K562 (cell line): ENCODE results near the gene ZNF462. TPM values are rescaled to one million over a fixed set of nuclear protein-coding genes. Genes with fewer than 3 reads are reported as not detected.

Source experiments
- ATAC-seq: fragments of 200-7000 bp; cut with Tn5 transposase; 3 replicates; pipeline ENCODE4 v1.9.1; 2020; ENCODE audit warnings: moderate library complexity
- BruUV-seq: library from RNA; stranded (reverse); fragments of 400-500 nt; replicated peaks from 2 replicates; lab custom pipeline; 2021; lab: Mats Ljungman, UMichigan
- CTCF ChIA-PET: fragments of 300-600 bp; formaldehyde crosslinking; extraction: SDS; loops from one replicate; lab custom pipeline; 2021; ENCODE audit warnings: low intra/inter-chr PET ratio; lab: Yijun Ruan, JAX
- POLR2A ChIA-PET: fragments of 300-600, 350-650 bp; sonication (Branson Sonifier 250); formaldehyde crosslinking; extraction: SDS; loops from one replicate; lab custom pipeline; 2021; ENCODE audit warnings: antibody characterized with exemption, inconsistent platforms; lab: Yijun Ruan, JAX
- DNase-seq, 4 experiments: peaks; one replicate each; pipeline versions ENCODE4 v3.0.0 to v3.0.0-alpha.2; 2011 to 2018; ENCODE audit warnings: low spot score in 3 of 4, mixed read lengths in 3 of 4; ENCODE audit errors: extremely low read depth in 1 of 4
- FAIRE-seq: peaks from 2 replicates; lab custom pipeline; 2011; peaks lifted over from hg19 to GRCh38; lab: Jason Lieb, UNC
- H2AFZ ChIP-seq: 2 replicates; pipeline ENCODE4 v1.6.0; 2011; ENCODE audit warnings: low read depth, low read length, control low read depth, inconsistent platforms
- H3K27ac ChIP-seq: fragments of 200-600 bp; 3 replicates; pipeline ENCODE4 v1.8.0; 2011; ENCODE audit warnings: low read depth, mild to moderate bottlenecking, control low read depth, inconsistent platforms, low read length, moderate library complexity, mixed read lengths; ENCODE audit errors: extremely low read depth
- H3K27me3 ChIP-seq, 2 experiments: fragments of 300-600 bp in 1 of 2; 2 replicates in 1 of 2; 3 replicates in 1 of 2; pipeline versions ENCODE4 v1.6.0 to v1.8.0; 2011; ENCODE audit warnings: inconsistent platforms in 2 of 2, low read length in 2 of 2, mild to moderate bottlenecking in 1 of 2, mixed read lengths in 1 of 2, moderate library complexity in 1 of 2; ENCODE audit not compliant: control insufficient read depth in 2 of 2, insufficient read depth in 2 of 2
- H3K36me3 ChIP-seq: fragments of 300-600 bp; 3 replicates; pipeline ENCODE4 v1.8.0; 2011; ENCODE audit warnings: mild to moderate bottlenecking, low read length, inconsistent platforms; ENCODE audit not compliant: control insufficient read depth, insufficient read depth
- H3K4me1 ChIP-seq, 2 experiments: fragments of 200-600 bp in 1 of 2; replicated peaks in 1 of 2; 2 replicates in 1 of 2; 3 replicates in 1 of 2; pipeline versions ENCODE4 v1.5.1 to v1.8.0; 2011; ENCODE audit warnings: inconsistent platforms in 2 of 2, low read length in 2 of 2, mild to moderate bottlenecking in 1 of 2, mixed read lengths in 1 of 2, moderate library complexity in 1 of 2; ENCODE audit not compliant: control insufficient read depth in 2 of 2, insufficient read depth in 2 of 2
- H3K4me2 ChIP-seq: 2 replicates; pipeline ENCODE4 v1.6.1; 2011; ENCODE audit warnings: low read length, control low read depth, inconsistent platforms, mixed read lengths; ENCODE audit not compliant: insufficient read depth
- H3K4me3 ChIP-seq: fragments of 200-600 bp; sonication (generic), shearing (Covaris generic); 2 replicates; pipeline ENCODE4 v1.5.1; 2016; ENCODE audit warnings: control low read depth, inconsistent platforms
- H3K79me2 ChIP-seq: fragments of 200-600 bp; 3 replicates; pipeline ENCODE4 v1.8.0; 2011; ENCODE audit warnings: low read length, inconsistent platforms; ENCODE audit not compliant: control insufficient read depth, insufficient read depth
- H3K9ac ChIP-seq, 2 experiments: 2 replicates each; pipeline versions ENCODE4 v1.6.0 to v1.6.1; 2011; ENCODE audit warnings: low read depth in 2 of 2, low read length in 2 of 2, control low read depth in 1 of 2, inconsistent platforms in 1 of 2, mild to moderate bottlenecking in 1 of 2, mixed read lengths in 1 of 2; ENCODE audit not compliant: insufficient read depth in 1 of 2
- H3K9me1 ChIP-seq: one replicate; pipeline ENCODE4 v1.6.0; 2011; ENCODE audit warnings: inconsistent platforms, mild to moderate bottlenecking, low read length, moderate library complexity; ENCODE audit not compliant: control insufficient read depth, insufficient read depth
- H3K9me3 ChIP-seq: replicated peaks from 2 replicates; pipeline ENCODE4 v1.5.1; 2011; ENCODE audit warnings: low read depth, low read length, inconsistent platforms; ENCODE audit not compliant: control insufficient read depth, insufficient read depth
- H4K20me1 ChIP-seq: replicated peaks from 2 replicates; pipeline ENCODE4 v1.6.1; 2011; ENCODE audit warnings: low read length, inconsistent platforms, mixed read lengths; ENCODE audit not compliant: control insufficient read depth, insufficient read depth
- ASH1L ChIP-seq: fragments of 450-650 bp; IDR thresholded peaks from 2 replicates; pipeline ENCODE4 v1.6.1; 2018; ENCODE audit warnings: borderline replicate concordance, mild to moderate bottlenecking, low read depth; ENCODE audit not compliant: partially characterized antibody
- HCFC1 ChIP-seq: IDR thresholded peaks from 2 replicates; pipeline ENCODE4 v1.6.1; 2012; ENCODE audit warnings: low read depth, low read length, improper control_type of control experiment
- USF1 ChIP-seq: sonication (generic); formaldehyde crosslinking; IDR thresholded peaks from 2 replicates; pipeline ENCODE4 v1.9.0; 2022; ENCODE audit warnings: mild to moderate bottlenecking, missing genetic modification reagents
- WGBS: fragments of 100-300 bp; shearing (Covaris generic); methylation state at CpG from one replicate; pipeline ENCODE4 v1.1.6; 2016; ENCODE audit warnings: low coverage, mixed read lengths; ENCODE audit not compliant: insufficient coverage; ENCODE audit errors: missing lambda C conversion rate; 5-methylcytosine and 5-hydroxymethylcytosine counted together
- in situ Hi-C: fragments of 300-500 bp; cut with MboI; formaldehyde crosslinking; loops from 4 replicates; pipeline ENCODE4 v1.15.0; 2018; ENCODE audit warnings: inconsistent platforms, mixed read lengths
- intact Hi-C: fragments of 100-400 bp; cut with micrococcal nuclease; formaldehyde crosslinking; loops from 2 replicates; pipeline ENCODE4 v1.14.2; 2022
- polyA plus RNA-seq, 8 experiments: library from polyadenylated mRNA; depleted of rRNA in 4 of 8; stranded (reverse) in 5 of 8; unstranded in 3 of 8; fragments of >200 nt; fragmentation: Nextera tagmentation in 2 of 8; fragmentation: Illumina TruSeq in 1 of 8; extraction: Ambion mirVana in 2 of 8; extraction: Trizol in 1 of 8; gene quantifications; 2 replicates each; pipeline versions ENCODE4 v1.2.1 to v1.2.3, GENCODE V29; 2011 to 2014; ENCODE audit warnings: inconsistent platforms in 1 of 8, missing spikeins in 1 of 8
- total RNA-seq, 7 experiments: library from RNA; depleted of rRNA in 6 of 7; stranded (reverse); fragments of >200 nt in 6 of 7; fragmentation: Illumina TruSeq in 2 of 7; extraction: Trizol in 2 of 7; gene quantifications; 2 replicates each; pipeline versions ENCODE4 v1.2.1 to v1.2.3, GENCODE V29; 2011 to 2021; ENCODE audit warnings: low replicate concordance in 1 of 7
- TF ChIP-seq, protein P1 (sequence below): sonication (generic); formaldehyde crosslinking; IDR thresholded peaks from 2 replicates; pipeline ENCODE4 v1.8.1; 2022; ENCODE audit warnings: missing genetic modification reagents

The ZNF462 gene
- total and polyA plus RNA-seq, 9 of the 15 experiments (the other 6 are each of a cell fraction or from before 2014, with no cell fraction given): 0.20 TPM; not detected in 8

DNA sequence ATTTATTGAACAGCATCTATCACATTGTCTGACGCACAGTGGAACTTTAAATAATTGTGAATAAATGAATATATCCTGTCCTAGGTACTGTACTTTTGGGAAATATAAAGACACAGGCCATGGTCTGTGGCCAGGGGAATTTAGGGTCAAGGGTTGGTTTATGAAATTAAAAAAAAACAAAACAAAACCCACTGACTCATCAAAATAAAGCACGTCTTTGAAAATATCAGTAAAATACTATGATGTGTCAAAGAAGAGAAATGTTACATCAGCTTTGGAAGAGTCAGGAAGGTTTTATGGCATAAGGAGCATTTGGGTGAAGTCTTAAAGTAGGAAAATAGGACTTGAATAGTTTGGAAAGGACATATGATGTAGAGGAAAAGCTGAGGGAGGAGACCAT, 70.5 kb downstream of the ZNF462 start:
- Histone ChIP-seq H3K9me3 (no peaks in the 10 kb centered on the region), H3K9ac (no peak overlapping the region), H3K4me3 (no peak overlapping the region), H3K27me3 (no peaks in the 10 kb centered on the region), H2AFZ (no peak overlapping the region), H3K4me2 (no peak overlapping the region), H4K20me1 (no peaks in the 10 kb centered on the region), H3K9me1 (no peaks in the 10 kb centered on the region), H3K36me3 (no peaks in the 10 kb centered on the region), H3K27ac (no peak overlapping the region), H3K4me1 (no peaks in the 10 kb centered on the region), H3K79me2 (no peaks in the 10 kb centered on the region)
- WGBS: 2% methylated on average over 2 of the region's 2 CpGs
- CTCF ChIA-PET: no interaction called here
- POLR2A ChIA-PET: no interaction called here
- ATAC-seq (no peak), DNase-seq (no peak), FAIRE-seq (no peak)
- intact Hi-C loops: no loop called here
- TF ChIP-seq, protein P1, sequence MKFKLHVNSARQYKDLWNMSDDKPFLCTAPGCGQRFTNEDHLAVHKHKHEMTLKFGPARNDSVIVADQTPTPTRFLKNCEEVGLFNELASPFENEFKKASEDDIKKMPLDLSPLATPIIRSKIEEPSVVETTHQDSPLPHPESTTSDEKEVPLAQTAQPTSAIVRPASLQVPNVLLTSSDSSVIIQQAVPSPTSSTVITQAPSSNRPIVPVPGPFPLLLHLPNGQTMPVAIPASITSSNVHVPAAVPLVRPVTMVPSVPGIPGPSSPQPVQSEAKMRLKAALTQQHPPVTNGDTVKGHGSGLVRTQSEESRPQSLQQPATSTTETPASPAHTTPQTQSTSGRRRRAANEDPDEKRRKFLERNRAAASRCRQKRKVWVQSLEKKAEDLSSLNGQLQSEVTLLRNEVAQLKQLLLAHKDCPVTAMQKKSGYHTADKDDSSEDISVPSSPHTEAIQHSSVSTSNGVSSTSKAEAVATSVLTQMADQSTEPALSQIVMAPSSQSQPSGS (CRISPR knock-in tag): no peak
- TF ChIP-seq ASH1L (no peak), HCFC1 (no peak), USF1 (CRISPR knock-in tag) (no peak)
- in situ Hi-C loops: no loop called here
- BruUV-seq: no TSS peak
